IMR-90 (cell line): ENCODE results near the gene FGGY. TPM values are rescaled to one million over a fixed set of nuclear protein-coding genes. Genes with fewer than 3 reads are reported as not detected.

Source experiments
- ATAC-seq: fragments of 200-7000 bp; cut with Tn5 transposase; 2 replicates; pipeline ENCODE4 v1.9.1; 2020; ENCODE audit warnings: low read depth, mild to moderate bottlenecking, moderate library complexity
- BruUV-seq: library from RNA; stranded (reverse); fragments of 400-500 nt; replicated peaks from 2 replicates; lab custom pipeline; 2021; lab: Mats Ljungman, UMichigan
- CTCF ChIA-PET: fragments of 300-600 bp; formaldehyde crosslinking; extraction: SDS; loops from one replicate; lab custom pipeline; 2021; ENCODE audit warnings: antibody characterized with exemption; lab: Yijun Ruan, JAX
- POLR2A ChIA-PET: fragments of 300-600 bp; sonication (Branson Sonifier 250); formaldehyde crosslinking; loops from one replicate; lab custom pipeline; 2022; ENCODE audit warnings: antibody characterized with exemption; ENCODE audit not compliant: unreplicated experiment; lab: Charles Lee
- DNase-seq: peaks from one replicate; pipeline ENCODE4 v3.0.0; 2013
- H2AFZ ChIP-seq: replicated peaks from 2 replicates; pipeline ENCODE3; 2013; ENCODE audit warnings: low read length, mild to moderate bottlenecking; ENCODE audit not compliant: poor library complexity
- H2AK5ac ChIP-seq: 2 replicates; pipeline ENCODE4 v1.6.1; 2013; ENCODE audit warnings: low read depth, low read length, inconsistent platforms
- H2AK9ac ChIP-seq: replicated peaks from 2 replicates; pipeline ENCODE3; 2013; ENCODE audit warnings: mild to moderate bottlenecking, low read depth, low read length, moderate library complexity; ENCODE audit not compliant: poor library complexity
- H2BK120ac ChIP-seq: 2 replicates; pipeline ENCODE4 v1.6.1; 2013; ENCODE audit warnings: low read depth, low read length, inconsistent platforms
- H2BK15ac ChIP-seq: 3 replicates; pipeline ENCODE4 v1.6.1; 2013; ENCODE audit warnings: low read depth, low read length, inconsistent platforms
- H2BK20ac ChIP-seq: 2 replicates; pipeline ENCODE4 v1.6.1; 2013; ENCODE audit warnings: low read depth, mild to moderate bottlenecking, inconsistent platforms, low read length, moderate library complexity
- H2BK5ac ChIP-seq: 2 replicates; pipeline ENCODE4 v1.6.1; 2013; ENCODE audit warnings: mild to moderate bottlenecking, low read depth, low read length, inconsistent platforms; ENCODE audit not compliant: poor library complexity, severe bottlenecking
- H3K14ac ChIP-seq: replicated peaks from 2 replicates; pipeline ENCODE4 v1.6.1; 2013; ENCODE audit warnings: low read depth, low read length, inconsistent platforms
- H3K18ac ChIP-seq: 2 replicates; pipeline ENCODE4 v1.6.1; 2013; ENCODE audit warnings: low read depth, low read length, control low read depth
- H3K23ac ChIP-seq: 2 replicates; pipeline ENCODE4 v1.6.1; 2013; ENCODE audit warnings: low read depth, low read length, inconsistent platforms
- H3K27ac ChIP-seq: 2 replicates; pipeline ENCODE4 v1.5.1; 2013; ENCODE audit warnings: mild to moderate bottlenecking, control low read depth, low read length; ENCODE audit not compliant: insufficient read depth
- H3K27me3 ChIP-seq: 2 replicates; pipeline ENCODE4 v1.6.1; 2013; ENCODE audit warnings: low read length; ENCODE audit not compliant: control insufficient read depth, insufficient read depth
- H3K36me3 ChIP-seq: 2 replicates; pipeline ENCODE4 v1.6.1; 2013; ENCODE audit warnings: low read length, mixed read lengths; ENCODE audit not compliant: control insufficient read depth, insufficient read depth
- H3K4ac ChIP-seq: 2 replicates; pipeline ENCODE4 v1.6.1; 2013; ENCODE audit warnings: low read depth, low read length, inconsistent platforms
- H3K4me1 ChIP-seq: 2 replicates; pipeline ENCODE4 v1.6.1; 2013; ENCODE audit warnings: low read length, mixed read lengths; ENCODE audit not compliant: control insufficient read depth, insufficient read depth
- H3K4me2 ChIP-seq: 2 replicates; pipeline ENCODE4 v1.6.1; 2013; ENCODE audit warnings: low read depth, mild to moderate bottlenecking, control low read depth, low read length, moderate library complexity
- H3K4me3 ChIP-seq: 2 replicates; pipeline ENCODE4 v1.5.1; 2013; ENCODE audit warnings: low read depth, mild to moderate bottlenecking, control low read depth, low read length, moderate library complexity; ENCODE audit not compliant: insufficient read depth
- H3K56ac ChIP-seq: 2 replicates; pipeline ENCODE4 v1.6.1; 2013; ENCODE audit warnings: low read length, inconsistent platforms; ENCODE audit not compliant: insufficient read depth; ENCODE audit errors: extremely low read depth
- H3K79me1 ChIP-seq, 2 experiments: 2 replicates each; pipeline ENCODE4 v1.6.1; 2013; ENCODE audit warnings: low read length in 2 of 2, inconsistent platforms in 1 of 2, low read depth in 1 of 2
- H3K9ac ChIP-seq: 2 replicates; pipeline ENCODE4 v1.6.1; 2013; ENCODE audit warnings: low read depth, low read length, control low read depth
- H3K9me1 ChIP-seq: 2 replicates; pipeline ENCODE4 v1.6.1; 2013; ENCODE audit warnings: low read length, inconsistent platforms; ENCODE audit not compliant: insufficient read depth
- H3K9me3 ChIP-seq: 2 replicates; pipeline ENCODE4 v1.6.1; 2013; ENCODE audit warnings: low read length; ENCODE audit not compliant: control insufficient read depth, insufficient read depth
- H4K20me1 ChIP-seq: 2 replicates; pipeline ENCODE4 v1.6.1; 2013; ENCODE audit warnings: low read length, inconsistent platforms; ENCODE audit not compliant: insufficient read depth
- H4K5ac ChIP-seq: 2 replicates; pipeline ENCODE4 v1.6.1; 2013; ENCODE audit warnings: mild to moderate bottlenecking, low read depth, low read length, control low read depth
- H4K8ac ChIP-seq, 2 experiments: 2 replicates each; pipeline ENCODE4 v1.6.1; 2013; ENCODE audit warnings: low read depth in 2 of 2, low read length in 2 of 2, control low read depth in 1 of 2, inconsistent platforms in 1 of 2
- H4K91ac ChIP-seq: 2 replicates; pipeline ENCODE4 v1.6.1; 2013; ENCODE audit warnings: low read depth, low read length, inconsistent platforms; ENCODE audit not compliant: insufficient read depth
- BHLHE40 ChIP-seq: fragments of 150-350 bp; IDR thresholded peaks from 2 replicates; pipeline ENCODE4 v1.6.1; 2016; ENCODE audit warnings: mild to moderate bottlenecking, low read depth, low read length
- CEBPB ChIP-seq: IDR thresholded peaks from 2 replicates; pipeline ENCODE4 v1.6.1; 2012; ENCODE audit warnings: low read depth, low read length, improper control_type of control experiment
- FOS ChIP-seq: fragments of 150-350 bp; IDR thresholded peaks from 2 replicates; pipeline ENCODE4 v1.6.1; 2016; ENCODE audit warnings: low read depth, low read length
- MAFK ChIP-seq: IDR thresholded peaks from 2 replicates; pipeline ENCODE4 v1.6.1; 2012; ENCODE audit warnings: low read depth, low read length, improper control_type of control experiment
- MXI1 ChIP-seq: IDR thresholded peaks from 2 replicates; pipeline ENCODE4 v1.6.1; 2012; ENCODE audit warnings: low read depth, mild to moderate bottlenecking, low read length, moderate library complexity, borderline replicate concordance
- NFE2L2 ChIP-seq: fragments of 150-350 bp; IDR thresholded peaks from 2 replicates; pipeline ENCODE4 v1.6.1; 2016; ENCODE audit warnings: low read depth, mild to moderate bottlenecking, low read length
- SMC3 ChIP-seq: fragments of 150-350 bp; IDR thresholded peaks from 2 replicates; pipeline ENCODE4 v1.6.1; 2016; ENCODE audit warnings: low read depth, mild to moderate bottlenecking, antibody characterized with exemption, low read length, moderate library complexity
- WGBS, 2 experiments: methylation state at CpG; one replicate each; pipeline versions ENCODE4 v1.1.5 to v1.1.7; 2013; ENCODE audit warnings: missing lambda C conversion rate in 2 of 2; ENCODE audit not compliant: insufficient read length in 1 of 2; ENCODE audit errors: extremely low coverage in 2 of 2; 5-methylcytosine and 5-hydroxymethylcytosine counted together
- dilution Hi-C: fragments of 300-500 bp; cut with HindIII; formaldehyde crosslinking; loops from one replicate; pipeline ENCODE4 v1.14.3; 2018; ENCODE audit warnings: low sequenced_read_pairs; ENCODE audit not compliant: unreplicated experiment
- in situ Hi-C: fragments of 300-500 bp; cut with MboI; formaldehyde crosslinking; loops from 3 replicates; pipeline ENCODE4 v1.14.3; 2019; ENCODE audit warnings: low sequenced_read_pairs, inconsistent platforms, mixed read lengths
- intact Hi-C: fragments of 100-400 bp; cut with micrococcal nuclease; formaldehyde crosslinking; loops from 2 replicates; pipeline ENCODE4 v1.10.0; 2022
- polyA plus RNA-seq, 3 experiments: library from polyadenylated mRNA; depleted of rRNA; stranded (reverse); fragments of >200 nt; gene quantifications; 2 replicates each; pipeline ENCODE4 v1.2.3, GENCODE V29; 2012; ENCODE audit warnings: low replicate concordance in 1 of 3
- total RNA-seq: library from RNA; depleted of rRNA; stranded (reverse); fragments of >200 nt; gene quantifications from 2 replicates; pipeline ENCODE4 v1.2.3, GENCODE V29; 2012

Gene FGGY
- total and polyA plus RNA-seq, 2 of the 4 experiments (the other 2 are of a cell fraction), result 5.6 to 14.0 TPM

DNA sequence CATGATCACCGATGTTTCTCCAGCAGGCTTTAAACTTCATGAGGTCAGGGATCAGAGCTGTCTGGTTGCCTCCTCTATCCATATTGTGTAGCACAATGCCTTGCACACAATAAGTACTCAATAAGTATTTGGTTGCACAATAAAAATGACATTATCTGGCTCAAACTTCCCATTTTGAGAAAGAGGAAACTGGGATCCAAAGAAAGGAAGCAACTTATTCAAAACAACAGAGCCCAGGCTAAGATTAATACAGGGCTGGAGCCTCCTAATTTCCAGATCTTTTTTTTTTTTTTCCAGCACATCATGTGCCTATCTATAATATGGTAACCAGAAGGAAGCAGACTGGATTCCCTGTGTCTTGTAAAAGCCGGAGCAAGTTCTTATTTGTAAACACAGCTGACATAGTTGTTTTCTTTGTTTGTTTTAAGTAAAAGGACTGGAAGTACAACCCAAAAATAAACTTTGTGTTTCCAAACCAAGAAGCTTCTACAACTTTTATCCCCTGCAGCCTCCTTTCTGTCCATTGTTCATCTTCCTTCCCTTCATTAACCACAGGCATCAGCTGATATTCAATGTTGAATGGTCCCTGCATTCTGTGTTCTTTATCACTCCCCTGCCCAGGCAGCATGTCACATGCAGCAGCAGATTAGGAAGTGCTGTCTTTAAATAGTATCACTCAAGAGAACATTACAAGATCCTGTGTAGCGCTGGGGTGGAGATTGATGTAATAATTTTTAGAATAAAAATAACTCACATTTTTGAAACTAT, 446.6 kb downstream of the FGGY start (continued):
- TF ChIP-seq NFE2L2, result no peak

GRCh38 chr1:59747420-59748024, 450.6 kb downstream of the FGGY start:
- H3K4me1 ChIP-seq, result peaks cover 7% of the 10 kb centered on the region
- H3K27ac ChIP-seq, result no peak overlapping the region
- no peak overlapping the region for H3K4me3 ChIP-seq
- POLR2A ChIA-PET, result interaction anchor here (0.6 kb wide), 2 partner anchors 964 to 985 kb away, joined by 3 to 15 read pairs; partner anchors contain the start of gene JUN
- WGBS, 2 experiments, result no CpG with 5 or more reads among the region's 2 CpGs
- no peak overlapping the region for H2BK120ac ChIP-seq
- no peak for ATAC-seq
- no peak overlapping the region for H2BK5ac ChIP-seq
- H3K9me1 ChIP-seq, result no peaks in the 10 kb centered on the region
- no peaks in the 10 kb centered on the region for H3K79me1 ChIP-seq
- no peak for DNase-seq
- no peaks in the 10 kb centered on the region for H3K27me3 ChIP-seq
- no peak overlapping the region for H3K56ac ChIP-seq
- no peak overlapping the region for H3K23ac ChIP-seq
- no peak for TF ChIP-seq SMC3
- no peak for TF ChIP-seq FOS
- TF ChIP-seq MAFK, result no peak
- no peak for TF ChIP-seq CEBPB
- TF ChIP-seq MXI1, result no peak
- no peak for TF ChIP-seq BHLHE40
- no peak overlapping the region for H3K9ac ChIP-seq
- peak overlapping the region; percentile 18 for H3K18ac ChIP-seq
- intact Hi-C loops (no loop called here), dilution Hi-C loops (no loop called here), in situ Hi-C loops (no loop called here)
- H4K91ac ChIP-seq, result no peak overlapping the region
- no peaks in the 10 kb centered on the region for H3K36me3 ChIP-seq
- H2AK5ac ChIP-seq, result no peak overlapping the region
- H3K9me3 ChIP-seq, result no peaks in the 10 kb centered on the region
- no peak overlapping the region for H4K5ac ChIP-seq
- H2AK9ac ChIP-seq, result no peak overlapping the region
- H3K14ac ChIP-seq, result no peak overlapping the region
- no peak overlapping the region for H3K4ac ChIP-seq
- H2BK15ac ChIP-seq, result no peak overlapping the region; the same call in 2 of the 3 replicates
- H2AFZ ChIP-seq, result no peak overlapping the region
- no peak overlapping the region for H2BK20ac ChIP-seq
- no peak overlapping the region for H3K4me2 ChIP-seq
- CTCF ChIA-PET, result no interaction called here
- no TSS peak for BruUV-seq
- no peak overlapping the region for H4K8ac ChIP-seq
- H4K20me1 ChIP-seq, result no peaks in the 10 kb centered on the region
